Ascending aorta (tissue), 2 donors: Measurements from ENCODE around the gene TTYH3. TPM values are rescaled to one million over a fixed set of nuclear protein-coding genes. Genes with fewer than 3 reads are reported as not detected.
"Not testable (repeated sequence)": the region's sequence is repeated elsewhere in the genome, so short reads cannot be mapped to it uniquely, and the experiment has no call there.

Experiments
- DNase-seq, 2 donors: peaks; one replicate each; pipeline ENCODE4 v3.0.0-alpha.2; 2019; ENCODE audit warnings: low spot score in 2 of 2
- H3K27ac ChIP-seq, 2 donors: fragments of 200-600 bp; sonication (generic); one replicate each; pipeline ENCODE4 v1.5.1; 2016 to 2017; ENCODE audit warnings: mild to moderate bottlenecking in 1 of 2
- H3K27me3 ChIP-seq: fragments of 200-600 bp; sonication (generic); one replicate; pipeline ENCODE4 v1.5.1; 2017
- H3K36me3 ChIP-seq, 2 donors: fragments of 200-600 bp; sonication (generic); one replicate each; pipeline ENCODE4 v1.5.1; 2016
- H3K4me1 ChIP-seq, 2 donors: fragments of 200-600 bp; sonication (generic); one replicate each; pipeline ENCODE4 v1.5.1; 2016 to 2017; ENCODE audit warnings: mild to moderate bottlenecking in 1 of 2
- H3K4me3 ChIP-seq, 2 donors: fragments of 200-600 bp; sonication (generic); one replicate each; pipeline ENCODE4 v1.5.1; 2016 to 2017; ENCODE audit warnings: mild to moderate bottlenecking in 1 of 2
- H3K9me3 ChIP-seq, 2 donors: fragments of 200-600 bp; sonication (generic); one replicate each; pipeline ENCODE4 v1.5.1; 2016
- intact Hi-C: fragments of 100-400 bp; cut with DNase I; formaldehyde crosslinking; loops from one replicate; pipeline ENCODE4 v1.15.1; 2023
- total RNA-seq: library from RNA; depleted of rRNA; stranded (reverse); fragments of >200 nt; gene quantifications from one replicate; pipeline ENCODE4 v1.1.0, GENCODE V29; 2016
- TF ChIP-seq, protein P1 (sequence below), 3 experiments: fragments of 200-600 bp in 2 of 3; fragments of 450-650 bp in 1 of 3; sonication (generic) in 2 of 3; IDR thresholded peaks; one replicate each; pipeline ENCODE4 v1.5.1; 2016 to 2019; ENCODE audit warnings: antibody characterized with exemption in 3 of 3, mild to moderate bottlenecking in 1 of 3, moderate library complexity in 1 of 3

Gene TTYH3
- total RNA-seq, 1 donor from 2014 or later, result 70.5 TPM

GRCh38 chr7:2692543-2692942 lies 60.8 kb downstream of the TTYH3 start:
- no peak for DNase-seq
- intact Hi-C loops, result no loop called here
- H3K4me1 ChIP-seq, result peaks cover 4 to 26% of the 10 kb centered on the region in 2 donors
- H3K9me3 ChIP-seq, result no peaks in the 10 kb centered on the region
- no peaks in the 10 kb centered on the region for H3K27me3 ChIP-seq
- H3K4me3 ChIP-seq, result no peak overlapping the region
- no peak overlapping the region for H3K27ac ChIP-seq
- no peaks in the 10 kb centered on the region for H3K36me3 ChIP-seq
- TF ChIP-seq, protein P1, sequence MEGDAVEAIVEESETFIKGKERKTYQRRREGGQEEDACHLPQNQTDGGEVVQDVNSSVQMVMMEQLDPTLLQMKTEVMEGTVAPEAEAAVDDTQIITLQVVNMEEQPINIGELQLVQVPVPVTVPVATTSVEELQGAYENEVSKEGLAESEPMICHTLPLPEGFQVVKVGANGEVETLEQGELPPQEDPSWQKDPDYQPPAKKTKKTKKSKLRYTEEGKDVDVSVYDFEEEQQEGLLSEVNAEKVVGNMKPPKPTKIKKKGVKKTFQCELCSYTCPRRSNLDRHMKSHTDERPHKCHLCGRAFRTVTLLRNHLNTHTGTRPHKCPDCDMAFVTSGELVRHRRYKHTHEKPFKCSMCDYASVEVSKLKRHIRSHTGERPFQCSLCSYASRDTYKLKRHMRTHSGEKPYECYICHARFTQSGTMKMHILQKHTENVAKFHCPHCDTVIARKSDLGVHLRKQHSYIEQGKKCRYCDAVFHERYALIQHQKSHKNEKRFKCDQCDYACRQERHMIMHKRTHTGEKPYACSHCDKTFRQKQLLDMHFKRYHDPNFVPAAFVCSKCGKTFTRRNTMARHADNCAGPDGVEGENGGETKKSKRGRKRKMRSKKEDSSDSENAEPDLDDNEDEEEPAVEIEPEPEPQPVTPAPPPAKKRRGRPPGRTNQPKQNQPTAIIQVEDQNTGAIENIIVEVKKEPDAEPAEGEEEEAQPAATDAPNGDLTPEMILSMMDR (IDR thresholded peaks at IDR 0.05), result no peak

GRCh38 chr7:2693420-2694121 lies 61.8 kb downstream of the TTYH3 start:
- peaks cover under 1 to 16% of the 10 kb centered on the region in 2 donors for H3K4me1 ChIP-seq
- DNase-seq, intact Hi-C loops, H3K9me3 ChIP-seq, H3K27me3 ChIP-seq, H3K27ac ChIP-seq, H3K36me3 ChIP-seq, H3K4me3 ChIP-seq: not testable (repeated sequence)

DNA sequence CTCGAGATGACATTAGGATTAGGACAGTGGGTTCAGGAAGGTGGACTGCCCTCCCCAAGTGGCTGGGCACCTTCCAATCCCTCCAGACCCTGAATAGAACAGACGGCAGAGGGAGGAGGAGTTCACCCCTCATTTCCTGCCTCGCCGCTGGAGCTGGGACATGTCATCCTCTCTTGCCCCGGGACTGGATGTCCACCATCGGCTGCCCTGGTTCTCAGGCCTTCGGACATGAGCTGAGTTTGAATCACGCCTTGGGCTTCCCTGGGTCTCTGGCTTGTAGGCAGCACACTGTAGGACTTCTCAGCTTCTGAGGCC lies 62.3 kb downstream of the TTYH3 start:
- H3K27ac ChIP-seq, H3K9me3 ChIP-seq, intact Hi-C loops, H3K36me3 ChIP-seq, H3K27me3 ChIP-seq, H3K4me3 ChIP-seq, DNase-seq: not testable (repeated sequence)
- peaks cover 0 to 11% of the 10 kb centered on the region in 2 donors for H3K4me1 ChIP-seq

GRCh38 chr7:2698581-2699288 lies 66.9 kb downstream of the TTYH3 start:
- TF ChIP-seq, protein P1 (IDR thresholded peaks at IDR 0.05), result no peak
- intact Hi-C loops, result no loop called here
- DNase-seq, result no peak

DNA sequence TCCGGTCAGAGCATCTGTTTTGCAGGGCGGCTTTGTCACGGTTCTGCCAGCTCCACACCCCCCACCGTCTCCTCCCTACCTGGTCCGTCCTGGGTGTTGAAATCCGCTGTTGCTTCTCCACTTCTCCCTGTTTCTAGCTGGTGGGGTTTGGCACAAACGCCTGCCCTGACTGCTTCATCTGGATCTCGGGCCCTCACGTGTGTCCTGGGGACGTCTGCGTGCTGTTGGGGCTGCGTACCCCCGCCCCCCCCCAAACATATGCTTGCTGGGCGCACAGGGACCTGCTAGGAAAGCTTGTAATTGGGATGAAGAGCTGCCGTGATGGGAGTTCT lies 67.5 kb downstream of the TTYH3 start:
- Histone ChIP-seq H3K9me3 (no peaks in the 10 kb centered on the region), H3K4me3 (no peak overlapping the region), H3K36me3 (no peaks in the 10 kb centered on the region), H3K4me1 (peaks cover 0 to 3% of the 10 kb centered on the region in 2 donors), H3K27ac (no peak overlapping the region), H3K27me3 (no peaks in the 10 kb centered on the region)
- DNase-seq, result no peak
- intact Hi-C loops, result no loop called here
- TF ChIP-seq, protein P1 (IDR thresholded peaks at IDR 0.05), result no peak

More at GRCh38 chr7:2698581-2699288, 66.9 kb downstream of the TTYH3 start:
- Histone ChIP-seq H3K36me3 (no peaks in the 10 kb centered on the region), H3K27me3 (no peaks in the 10 kb centered on the region), H3K4me3 (no peak overlapping the region), H3K4me1 (peaks cover 0 to 3% of the 10 kb centered on the region in 2 donors), H3K27ac (no peak overlapping the region), H3K9me3 (no peaks in the 10 kb centered on the region)

- no peak for DNase-seq
- Histone ChIP-seq H3K36me3 (no peaks in the 10 kb centered on the region), H3K27ac (no peak overlapping the region), H3K4me1 (peaks cover 0 to 3% of the 10 kb centered on the region in 2 donors), H3K4me3 (no peak overlapping the region), H3K9me3 (peaks cover 0 to 4% of the 10 kb centered on the region in 2 donors), H3K27me3 (no peaks in the 10 kb centered on the region)
- intact Hi-C loops, result no loop called here
- TF ChIP-seq, protein P1 (IDR thresholded peaks at IDR 0.05), result no peak
Observed at GRCh38 chr7:2700141-2700850, 68.5 kb downstream of the TTYH3 start.
